ENCODE results near the gene KCNS3. TPM values are rescaled to one million over a fixed set of nuclear protein-coding genes. Genes with fewer than 3 reads are reported as not detected.

The KCNS3 gene
- total and polyA plus RNA-seq, 2 of the 13 experiments (the other 11 are each of a cell fraction or from before 2014, with no cell fraction given): not detected

GRCh38 chr2:17830053-17831034, 48.1 kb upstream of the KCNS3 start (continued):
- no peak for TF ChIP-seq ZNF18 (CRISPR knock-in tag; IDR thresholded peaks at IDR 0.05; ENCODE audit: insufficient replicate concordance)
- TF ChIP-seq ZNF7 (CRISPR knock-in tag; IDR thresholded peaks at IDR 0.05): no peak
- no peak for TF ChIP-seq CEBPZ (IDR thresholded peaks at IDR 0.05; ENCODE audit: low read length)
- no peak for TF ChIP-seq JUND (CRISPR knock-in tag; IDR thresholded peaks at IDR 0.05)
- no peak for TF ChIP-seq ZNF552 (CRISPR knock-in tag; IDR thresholded peaks at IDR 0.05; ENCODE audit: borderline replicate concordance)
- TF ChIP-seq, protein P1, sequence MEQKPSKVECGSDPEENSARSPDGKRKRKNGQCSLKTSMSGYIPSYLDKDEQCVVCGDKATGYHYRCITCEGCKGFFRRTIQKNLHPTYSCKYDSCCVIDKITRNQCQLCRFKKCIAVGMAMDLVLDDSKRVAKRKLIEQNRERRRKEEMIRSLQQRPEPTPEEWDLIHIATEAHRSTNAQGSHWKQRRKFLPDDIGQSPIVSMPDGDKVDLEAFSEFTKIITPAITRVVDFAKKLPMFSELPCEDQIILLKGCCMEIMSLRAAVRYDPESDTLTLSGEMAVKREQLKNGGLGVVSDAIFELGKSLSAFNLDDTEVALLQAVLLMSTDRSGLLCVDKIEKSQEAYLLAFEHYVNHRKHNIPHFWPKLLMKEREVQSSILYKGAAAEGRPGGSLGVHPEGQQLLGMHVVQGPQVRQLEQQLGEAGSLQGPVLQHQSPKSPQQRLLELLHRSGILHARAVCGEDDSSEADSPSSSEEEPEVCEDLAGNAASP (CRISPR knock-in tag; IDR thresholded peaks at IDR 0.05; ENCODE audit: borderline replicate concordance): 0 out of 2 replicates have a peak, but pooled peaks have one; percentile 12
- TF ChIP-seq ADNP (CRISPR knock-in tag; IDR thresholded peaks at IDR 0.05): no peak
- TF ChIP-seq POLR2A (IDR thresholded peaks at IDR 0.05; ENCODE audit: insufficient read depth in 1 of 2, low read depth in 2 of 2, low read length in 2 of 2): no peak
- TF ChIP-seq HCFC1 (IDR thresholded peaks at IDR 0.05; ENCODE audit: low read depth, low read length): no peak
- TF ChIP-seq RNF2 (conservative IDR thresholded peaks at IDR 0.05; ENCODE audit: low read depth): peak; percentile 56; the same call in 1 of the 2 replicates
- no peak for TF ChIP-seq PHB2 (IDR thresholded peaks at IDR 0.05; ENCODE audit: partially characterized antibody)
- TF ChIP-seq ZNF674 (CRISPR knock-in tag; IDR thresholded peaks at IDR 0.05; ENCODE audit: low read depth): no peak
- no peak for TF ChIP-seq ZFP1 (CRISPR knock-in tag; IDR thresholded peaks at IDR 0.05)
- no peak for TF ChIP-seq HOXA7 (CRISPR knock-in tag; IDR thresholded peaks at IDR 0.05)
- 0 out of 2 replicates have a peak, but pooled peaks have one; percentile 59 for TF ChIP-seq ZNF605 (CRISPR knock-in tag; IDR thresholded peaks at IDR 0.05)
- TF ChIP-seq ZSCAN29 (CRISPR knock-in tag; conservative IDR thresholded peaks at IDR 0.05): no peak
- no peak for TF ChIP-seq SKIL (CRISPR knock-in tag; IDR thresholded peaks at IDR 0.05; ENCODE audit: borderline replicate concordance)
- TF ChIP-seq, protein P2, sequence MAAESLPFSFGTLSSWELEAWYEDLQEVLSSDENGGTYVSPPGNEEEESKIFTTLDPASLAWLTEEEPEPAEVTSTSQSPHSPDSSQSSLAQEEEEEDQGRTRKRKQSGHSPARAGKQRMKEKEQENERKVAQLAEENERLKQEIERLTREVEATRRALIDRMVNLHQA (CRISPR knock-in tag; IDR thresholded peaks at IDR 0.05): no peak
- no peak for TF ChIP-seq SMAD3 (CRISPR knock-in tag; IDR thresholded peaks at IDR 0.05)
- no peak for TF ChIP-seq ZNF430 (CRISPR knock-in tag; IDR thresholded peaks at IDR 0.05)
- TF ChIP-seq ZNF138 (CRISPR knock-in tag; IDR thresholded peaks at IDR 0.05; ENCODE audit: low read depth): no peak
- peak; percentile 50; the same call in 1 of the 2 replicates for TF ChIP-seq SAP130 (CRISPR knock-in tag; IDR thresholded peaks at IDR 0.05; ENCODE audit: low read depth)
